ENCODE measurements around the gene KRT78. TPM values are rescaled to one million over a fixed set of nuclear protein-coding genes. Genes with fewer than 3 reads are reported as not detected.

The KRT78 gene
- total and polyA plus RNA-seq, 4 donors = 0.06 TPM; not detected in 3

DNA sequence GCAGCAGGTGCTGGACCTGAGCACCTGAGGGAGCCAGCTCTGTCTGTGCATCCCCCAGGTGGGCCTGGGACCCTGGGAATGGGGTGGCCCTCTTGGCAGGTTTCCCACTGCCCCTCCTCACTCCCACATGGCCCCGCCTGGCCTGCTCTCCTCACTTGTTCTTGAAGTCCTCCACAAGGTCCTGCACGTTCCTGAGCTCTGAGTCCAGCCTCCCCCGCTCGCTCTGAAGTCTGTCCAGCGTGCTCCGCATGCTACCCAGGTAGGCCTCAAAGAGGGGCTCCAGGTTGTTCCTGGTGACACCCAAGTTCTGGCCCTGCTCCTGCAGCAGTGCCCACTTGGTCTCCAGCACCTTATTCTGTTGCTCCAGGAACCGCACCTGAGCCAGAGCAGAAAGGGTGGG, 17.5 kb downstream of the KRT78 start:
- no peaks in the 10 kb centered on the region for H3K27me3 ChIP-seq (ENCODE audit: control insufficient read depth in 4 of 4, insufficient read depth in 4 of 4, low read length in 3 of 4)
- H3K4me3 ChIP-seq (ENCODE audit: low read depth in 1 of 3, low read length in 3 of 3) = no peak overlapping the region
- H3K9me3 ChIP-seq (ENCODE audit: control insufficient read depth in 4 of 4, low read length in 3 of 4) = no peaks in the 10 kb centered on the region
- WGBS = 94% methylated on average over 7 of the region's 7 CpGs
- no peaks in the 10 kb centered on the region for H3K36me3 ChIP-seq (ENCODE audit: control insufficient read depth in 4 of 4, insufficient read depth in 3 of 4, low read depth in 1 of 4, low read length in 3 of 4)
- no peak for DNase-seq (ENCODE audit: low spot score)
- H3K4me1 ChIP-seq (ENCODE audit: control insufficient read depth in 4 of 4, insufficient read depth in 4 of 4, low read length in 3 of 4) = no peaks in the 10 kb centered on the region
- TF ChIP-seq TAF1 (conservative IDR thresholded peaks at IDR 0.05) (no peak), FOXA1 (IDR thresholded peaks at IDR 0.05) (no peak), EGR1 (IDR thresholded peaks at IDR 0.05; ENCODE audit: low read depth in 2 of 2) (no peak), SP1 (IDR thresholded peaks at IDR 0.05) (no peak), HNF4G (IDR thresholded peaks at IDR 0.05) (no peak)
- TF ChIP-seq, protein P1, sequence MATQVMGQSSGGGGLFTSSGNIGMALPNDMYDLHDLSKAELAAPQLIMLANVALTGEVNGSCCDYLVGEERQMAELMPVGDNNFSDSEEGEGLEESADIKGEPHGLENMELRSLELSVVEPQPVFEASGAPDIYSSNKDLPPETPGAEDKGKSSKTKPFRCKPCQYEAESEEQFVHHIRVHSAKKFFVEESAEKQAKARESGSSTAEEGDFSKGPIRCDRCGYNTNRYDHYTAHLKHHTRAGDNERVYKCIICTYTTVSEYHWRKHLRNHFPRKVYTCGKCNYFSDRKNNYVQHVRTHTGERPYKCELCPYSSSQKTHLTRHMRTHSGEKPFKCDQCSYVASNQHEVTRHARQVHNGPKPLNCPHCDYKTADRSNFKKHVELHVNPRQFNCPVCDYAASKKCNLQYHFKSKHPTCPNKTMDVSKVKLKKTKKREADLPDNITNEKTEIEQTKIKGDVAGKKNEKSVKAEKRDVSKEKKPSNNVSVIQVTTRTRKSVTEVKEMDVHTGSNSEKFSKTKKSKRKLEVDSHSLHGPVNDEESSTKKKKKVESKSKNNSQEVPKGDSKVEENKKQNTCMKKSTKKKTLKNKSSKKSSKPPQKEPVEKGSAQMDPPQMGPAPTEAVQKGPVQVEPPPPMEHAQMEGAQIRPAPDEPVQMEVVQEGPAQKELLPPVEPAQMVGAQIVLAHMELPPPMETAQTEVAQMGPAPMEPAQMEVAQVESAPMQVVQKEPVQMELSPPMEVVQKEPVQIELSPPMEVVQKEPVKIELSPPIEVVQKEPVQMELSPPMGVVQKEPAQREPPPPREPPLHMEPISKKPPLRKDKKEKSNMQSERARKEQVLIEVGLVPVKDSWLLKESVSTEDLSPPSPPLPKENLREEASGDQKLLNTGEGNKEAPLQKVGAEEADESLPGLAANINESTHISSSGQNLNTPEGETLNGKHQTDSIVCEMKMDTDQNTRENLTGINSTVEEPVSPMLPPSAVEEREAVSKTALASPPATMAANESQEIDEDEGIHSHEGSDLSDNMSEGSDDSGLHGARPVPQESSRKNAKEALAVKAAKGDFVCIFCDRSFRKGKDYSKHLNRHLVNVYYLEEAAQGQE (IDR thresholded peaks at IDR 0.05) = no peak
- no peak overlapping the region for H3K27ac ChIP-seq (ENCODE audit: low read depth in 1 of 2, low read length in 2 of 2)
- H3K9ac ChIP-seq (ENCODE audit: low read depth in 1 of 2, low read length in 2 of 2) = no peak overlapping the region

DNA sequence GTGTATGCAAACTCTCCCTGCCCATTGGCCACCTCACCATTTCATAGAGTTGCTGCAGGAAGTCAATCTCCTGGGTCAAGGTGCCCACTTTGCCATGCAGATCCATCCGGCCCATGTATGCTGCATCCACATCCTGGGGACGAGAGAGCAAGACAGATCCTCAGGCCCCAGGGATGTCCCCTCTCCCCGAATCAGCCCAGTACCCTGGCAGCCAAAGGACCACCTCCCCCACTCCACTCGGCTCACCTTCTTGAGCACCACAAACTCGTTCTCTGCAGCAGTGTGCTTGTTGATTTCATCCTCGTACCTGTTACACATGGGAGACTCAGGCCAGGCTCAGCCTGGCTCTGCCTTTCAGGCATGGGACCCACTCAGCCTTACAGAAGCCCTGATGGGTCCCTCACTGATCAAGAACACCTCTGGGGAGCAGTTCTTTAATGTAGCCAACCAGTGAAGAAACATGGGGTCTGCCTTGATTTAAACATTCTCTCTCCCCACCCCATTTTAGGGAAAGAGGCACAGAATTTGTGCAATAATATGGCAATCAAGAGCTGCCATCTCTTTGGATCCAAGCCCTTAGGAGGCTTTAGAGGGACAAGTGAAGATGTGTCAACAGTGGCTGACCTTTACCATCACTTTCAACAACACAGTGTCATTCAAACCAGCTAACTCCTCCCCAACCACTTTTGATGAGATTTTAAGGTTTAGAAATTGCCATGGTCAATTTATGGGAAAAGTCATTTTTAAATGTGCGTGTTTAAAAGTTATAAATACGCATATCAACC, 18.6 kb downstream of the KRT78 start:
- Histone ChIP-seq H3K27ac (ENCODE audit: low read depth in 1 of 2, low read length in 2 of 2) (no peak overlapping the region), H3K36me3 (ENCODE audit: control insufficient read depth in 4 of 4, insufficient read depth in 3 of 4, low read depth in 1 of 4, low read length in 3 of 4) (no peaks in the 10 kb centered on the region), H3K9ac (ENCODE audit: low read depth in 1 of 2, low read length in 2 of 2) (no peak overlapping the region), H3K9me3 (ENCODE audit: control insufficient read depth in 4 of 4, low read length in 3 of 4) (no peaks in the 10 kb centered on the region), H3K27me3 (ENCODE audit: control insufficient read depth in 4 of 4, insufficient read depth in 4 of 4, low read length in 3 of 4) (no peaks in the 10 kb centered on the region), H3K4me1 (ENCODE audit: control insufficient read depth in 4 of 4, insufficient read depth in 4 of 4, low read length in 3 of 4) (no peaks in the 10 kb centered on the region), H3K4me3 (ENCODE audit: low read depth in 1 of 3, low read length in 3 of 3) (no peak overlapping the region)
- WGBS = 74% methylated on average over 8 of the region's 8 CpGs
- no peak for DNase-seq (ENCODE audit: low spot score)
- TF ChIP-seq NR2F2 (IDR thresholded peaks at IDR 0.05) (no peak), YY1 (IDR thresholded peaks at IDR 0.05) (no peak), SP1 (IDR thresholded peaks at IDR 0.05) (no peak), FOXA1 (IDR thresholded peaks at IDR 0.05) (no peak), GABPA (IDR thresholded peaks at IDR 0.05 in 1 of 2, conservative IDR thresholded peaks at IDR 0.05 in 1 of 2) (no peak), JUND (IDR thresholded peaks at IDR 0.05) (no peak), RXRA (IDR thresholded peaks at IDR 0.05) (no peak), HNF4A (conservative IDR thresholded peaks at IDR 0.05) (no peak), EGR1 (IDR thresholded peaks at IDR 0.05; ENCODE audit: low read depth in 2 of 2) (no peak), TAF1 (conservative IDR thresholded peaks at IDR 0.05) (no peak), HNF4G (IDR thresholded peaks at IDR 0.05) (no peak)
- TF ChIP-seq, protein P2, sequence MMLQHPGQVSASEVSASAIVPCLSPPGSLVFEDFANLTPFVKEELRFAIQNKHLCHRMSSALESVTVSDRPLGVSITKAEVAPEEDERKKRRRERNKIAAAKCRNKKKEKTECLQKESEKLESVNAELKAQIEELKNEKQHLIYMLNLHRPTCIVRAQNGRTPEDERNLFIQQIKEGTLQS (IDR thresholded peaks at IDR 0.05) = no peak
- TF ChIP-seq, protein P3, sequence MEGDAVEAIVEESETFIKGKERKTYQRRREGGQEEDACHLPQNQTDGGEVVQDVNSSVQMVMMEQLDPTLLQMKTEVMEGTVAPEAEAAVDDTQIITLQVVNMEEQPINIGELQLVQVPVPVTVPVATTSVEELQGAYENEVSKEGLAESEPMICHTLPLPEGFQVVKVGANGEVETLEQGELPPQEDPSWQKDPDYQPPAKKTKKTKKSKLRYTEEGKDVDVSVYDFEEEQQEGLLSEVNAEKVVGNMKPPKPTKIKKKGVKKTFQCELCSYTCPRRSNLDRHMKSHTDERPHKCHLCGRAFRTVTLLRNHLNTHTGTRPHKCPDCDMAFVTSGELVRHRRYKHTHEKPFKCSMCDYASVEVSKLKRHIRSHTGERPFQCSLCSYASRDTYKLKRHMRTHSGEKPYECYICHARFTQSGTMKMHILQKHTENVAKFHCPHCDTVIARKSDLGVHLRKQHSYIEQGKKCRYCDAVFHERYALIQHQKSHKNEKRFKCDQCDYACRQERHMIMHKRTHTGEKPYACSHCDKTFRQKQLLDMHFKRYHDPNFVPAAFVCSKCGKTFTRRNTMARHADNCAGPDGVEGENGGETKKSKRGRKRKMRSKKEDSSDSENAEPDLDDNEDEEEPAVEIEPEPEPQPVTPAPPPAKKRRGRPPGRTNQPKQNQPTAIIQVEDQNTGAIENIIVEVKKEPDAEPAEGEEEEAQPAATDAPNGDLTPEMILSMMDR (IDR thresholded peaks at IDR 0.05; ENCODE audit: low read depth, low read length, missing input control) = no peak
- TF ChIP-seq, protein P4, sequence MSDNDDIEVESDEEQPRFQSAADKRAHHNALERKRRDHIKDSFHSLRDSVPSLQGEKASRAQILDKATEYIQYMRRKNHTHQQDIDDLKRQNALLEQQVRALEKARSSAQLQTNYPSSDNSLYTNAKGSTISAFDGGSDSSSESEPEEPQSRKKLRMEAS (IDR thresholded peaks at IDR 0.05) = no peak
